DND-41 (cell line): ENCODE results near the gene MLNR.

Experiments
- CTCF ChIP-seq: IDR thresholded peaks from 2 replicates; pipeline ENCODE4 v1.5.1; 2012; ENCODE audit warnings: borderline replicate concordance, low read length, moderate library complexity, mild to moderate bottlenecking; ENCODE audit not compliant: poor library complexity, severe bottlenecking; ENCODE audit errors: extremely low read depth
- EZH2 ChIP-seq: IDR thresholded peaks from 3 replicates; pipeline ENCODE4 v1.6.1; 2012; ENCODE audit warnings: borderline replicate concordance, low read depth, mild to moderate bottlenecking, moderate library complexity, low read length, inconsistent platforms; ENCODE audit not compliant: severe bottlenecking

DNA sequence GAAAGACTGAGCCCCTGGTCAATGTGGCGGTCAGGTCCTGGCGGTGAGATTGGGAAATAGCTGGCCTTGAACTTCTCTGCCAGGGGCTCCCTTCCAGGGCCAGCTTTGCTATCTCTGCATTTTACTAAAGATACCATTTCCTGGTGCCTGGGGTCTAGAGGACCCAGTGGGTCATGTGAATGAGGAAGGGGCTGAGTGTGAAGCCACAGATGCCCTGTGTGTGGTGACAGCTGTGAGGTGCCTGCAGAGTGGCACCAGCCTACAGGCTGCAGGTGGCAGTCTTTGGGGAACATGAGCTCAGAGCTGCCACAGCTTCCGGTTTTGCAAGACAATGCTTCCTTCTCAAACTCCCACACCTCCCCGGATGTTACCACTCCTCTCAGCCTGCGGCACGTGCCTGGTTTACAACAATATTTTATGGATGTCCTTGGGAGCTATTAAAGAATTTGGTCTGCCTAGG, 5.2 kb upstream of the MLNR start:
- TF ChIP-seq CTCF (peak; percentile 85), EZH2 (no peak)
